ENCODE results near the gene PRSS50. TPM values are rescaled to one million over a fixed set of nuclear protein-coding genes. Genes with fewer than 3 reads are reported as not detected.

PRSS50 gene
- total and polyA plus RNA-seq, 2 donors (not counting 3 experiments of a cell fraction or from before 2014, with no cell fraction given): not detected

DNA sequence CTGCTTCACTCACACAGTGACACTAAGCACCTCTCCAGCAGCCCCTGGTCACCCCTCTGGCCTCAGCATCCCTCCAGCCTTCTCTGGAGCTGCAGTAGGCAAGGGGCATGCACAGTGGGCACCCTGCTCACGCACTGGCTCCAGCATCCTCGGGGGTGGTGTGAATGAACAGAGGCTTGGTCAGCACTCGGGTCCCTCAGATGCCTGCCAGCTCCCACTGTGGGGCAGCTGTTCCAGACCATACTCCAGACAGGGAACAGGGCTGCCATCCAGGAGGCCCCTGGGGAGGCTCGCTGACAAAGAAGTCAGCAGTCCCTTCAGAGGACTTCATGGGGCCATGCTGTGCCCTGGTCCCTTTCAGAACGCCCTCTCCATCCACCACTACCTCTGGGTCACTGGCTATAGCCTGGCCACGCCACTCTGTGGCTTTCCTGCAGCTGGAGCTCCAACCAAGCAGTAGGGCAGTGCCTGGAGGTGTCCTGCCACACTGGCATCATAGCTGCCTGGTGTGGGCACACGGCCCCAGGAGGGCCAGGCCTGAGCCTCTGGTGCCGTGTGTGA lies 50.5 kb downstream of the PRSS50 start:
- no peaks in the 10 kb centered on the region for H3K9me3 ChIP-seq (replicated peaks; ENCODE audit: control insufficient read depth, insufficient read depth, low read length)
- dilution Hi-C loops (cut with MboI; ENCODE audit: extremely low pct_ligation_motif_present, low sequenced_read_pairs) (no loop called here), intact Hi-C loops (cut with micrococcal nuclease) (no loop called here)
- no peak overlapping the region for H3K27ac ChIP-seq (ENCODE audit: insufficient read depth, low read depth, low read length)
- no peaks in the 10 kb centered on the region for H3K36me3 ChIP-seq (ENCODE audit: control insufficient read depth in 2 of 2, extremely low read depth in 1 of 2, insufficient read depth in 2 of 2, low read length in 2 of 2)
- H3K4me2 ChIP-seq (ENCODE audit: insufficient read depth, low read length): no peak overlapping the region
- no peak for TF ChIP-seq CTCF (IDR thresholded peaks at IDR 0.05; ENCODE audit: extremely low read depth in 1 of 2, insufficient read depth in 1 of 2, low read depth in 1 of 2, low read length in 2 of 2)
- H3K4me3 ChIP-seq (replicated peaks in 1 of 3; ENCODE audit: insufficient read depth in 1 of 3, low read depth in 1 of 3, low read length in 3 of 3): no peak overlapping the region
- no peaks in the 10 kb centered on the region for H3K27me3 ChIP-seq (ENCODE audit: control insufficient read depth in 2 of 2, insufficient read depth in 2 of 2, low read length in 2 of 2)
- H3K79me2 ChIP-seq (ENCODE audit: control insufficient read depth, insufficient read depth, low read length): no peaks in the 10 kb centered on the region
- FAIRE-seq: no peak
- BruUV-seq (replicated peaks): no TSS peak
- CTCF ChIA-PET: no interaction called here
- H3K9ac ChIP-seq (replicated peaks; ENCODE audit: extremely low read depth, insufficient read depth, low read length): no peak overlapping the region
- DNase-seq (ENCODE audit: low read depth, low spot score): no peak
- H3K4me1 ChIP-seq (ENCODE audit: control insufficient read depth, extremely low read depth, insufficient read depth, low read length): no peaks in the 10 kb centered on the region
- H3K9me1 ChIP-seq (replicated peaks; ENCODE audit: control insufficient read depth, extremely low read depth, insufficient read depth, low read length): no peaks in the 10 kb centered on the region
- POLR2A ChIA-PET: no interaction called here
- H4K20me1 ChIP-seq (replicated peaks; ENCODE audit: control insufficient read depth, extremely low read depth, insufficient read depth, low read length): no peaks in the 10 kb centered on the region
- H2AFZ ChIP-seq (ENCODE audit: low read depth, low read length): no peak overlapping the region

- CTCF ChIA-PET: no interaction called here
- TF ChIP-seq JUN (IDR thresholded peaks at IDR 0.05; ENCODE audit: borderline replicate concordance, insufficient read depth, insufficient read length, low read depth) (no peak), EZH2 (IDR thresholded peaks at IDR 0.05; ENCODE audit: borderline replicate concordance, low read depth, low read length, severe bottlenecking) (no peak), GATA2 (IDR thresholded peaks at IDR 0.05; ENCODE audit: insufficient read depth, insufficient read length, low read depth, low read length) (no peak), POLR2A (IDR thresholded peaks at IDR 0.05; ENCODE audit: low read depth, low read length) (no peak), MAX (IDR thresholded peaks at IDR 0.05; ENCODE audit: insufficient read depth, insufficient read length) (no peak), FOS (IDR thresholded peaks at IDR 0.05; ENCODE audit: borderline replicate concordance, insufficient read depth, low read length) (no peak), POLR2AphosphoS5 (IDR thresholded peaks at IDR 0.05; ENCODE audit: insufficient read depth, low read depth, low read length) (no peak), CTCF (IDR thresholded peaks at IDR 0.05; ENCODE audit: extremely low read depth in 1 of 2, insufficient read depth in 1 of 2, low read depth in 1 of 2, low read length in 2 of 2) (no peak), MYC (IDR thresholded peaks at IDR 0.05; ENCODE audit: low read depth, low read length) (no peak)
- Histone ChIP-seq H4K20me1 (replicated peaks; ENCODE audit: control insufficient read depth, extremely low read depth, insufficient read depth, low read length) (no peaks in the 10 kb centered on the region), H3K4me2 (ENCODE audit: insufficient read depth, low read length) (no peak overlapping the region), H3K27ac (ENCODE audit: insufficient read depth, low read depth, low read length) (no peak overlapping the region), H3K9me3 (replicated peaks; ENCODE audit: control insufficient read depth, insufficient read depth, low read length) (no peaks in the 10 kb centered on the region), H3K9me1 (replicated peaks; ENCODE audit: control insufficient read depth, extremely low read depth, insufficient read depth, low read length) (no peaks in the 10 kb centered on the region), H3K4me3 (replicated peaks in 1 of 3; ENCODE audit: insufficient read depth in 1 of 3, low read depth in 1 of 3, low read length in 3 of 3) (no peak overlapping the region), H3K9ac (replicated peaks; ENCODE audit: extremely low read depth, insufficient read depth, low read length) (no peak overlapping the region), H3K36me3 (ENCODE audit: control insufficient read depth in 2 of 2, extremely low read depth in 1 of 2, insufficient read depth in 2 of 2, low read length in 2 of 2) (no peaks in the 10 kb centered on the region), H3K27me3 (ENCODE audit: control insufficient read depth in 2 of 2, insufficient read depth in 2 of 2, low read length in 2 of 2) (no peaks in the 10 kb centered on the region), H3K4me1 (ENCODE audit: control insufficient read depth, extremely low read depth, insufficient read depth, low read length) (no peaks in the 10 kb centered on the region), H3K79me2 (ENCODE audit: control insufficient read depth, insufficient read depth, low read length) (no peaks in the 10 kb centered on the region), H2AFZ (ENCODE audit: low read depth, low read length) (no peak overlapping the region)
- intact Hi-C loops (cut with micrococcal nuclease) (no loop called here), dilution Hi-C loops (cut with MboI; ENCODE audit: extremely low pct_ligation_motif_present, low sequenced_read_pairs) (no loop called here)
- POLR2A ChIA-PET: no interaction called here
- no peak for DNase-seq (ENCODE audit: low read depth, low spot score)
- FAIRE-seq: no peak
- BruUV-seq (replicated peaks): no TSS peak
Observed at GRCh38 chr3:46666453-46666845, 51.2 kb downstream of the PRSS50 start.

All from endothelial cell of umbilical vein (primary cell).